PFSK-1 (cell line): ENCODE measurements around the gene AFTPH.

Source experiments
- FOXP2 ChIP-seq: optimal IDR thresholded peaks from 2 replicates; pipeline ENCODE3; 2011; ENCODE audit warnings: borderline replicate concordance, control low read depth, inconsistent platforms; ENCODE audit not compliant: insufficient read depth; ENCODE audit errors: extremely low read length, extremely low read depth
- POLR2AphosphoS5 ChIP-seq: IDR thresholded peaks from 2 replicates; pipeline ENCODE4 v1.6.1; 2012; ENCODE audit warnings: low read depth, mild to moderate bottlenecking, control low read depth, low read length, moderate library complexity
- REST ChIP-seq, 2 experiments: IDR thresholded peaks; 2 replicates each; pipeline versions ENCODE4 v1.6.1 to v1.8.0; 2011 to 2012; ENCODE audit warnings: low read depth in 2 of 2, low read length in 2 of 2, control low read depth in 1 of 2, inconsistent platforms in 1 of 2, mild to moderate bottlenecking in 1 of 2, moderate library complexity in 1 of 2; ENCODE audit not compliant: insufficient read depth in 1 of 2
- TAF1 ChIP-seq: IDR thresholded peaks from 2 replicates; pipeline ENCODE4 v1.6.1; 2012; ENCODE audit warnings: low read length, control low read depth, borderline replicate concordance; ENCODE audit not compliant: insufficient read depth

GRCh38 chr2:64581018-64581417, 56.9 kb downstream of the AFTPH start:
- TF ChIP-seq POLR2AphosphoS5 (no peak), TAF1 (no peak), REST (IDR thresholded peaks at IDR 0.05; ENCODE audit: insufficient read depth in 1 of 2, low read depth in 2 of 2, low read length in 2 of 2) (no peak), FOXP2 (no peak)
